ENCODE results near the gene SESN3. TPM values are rescaled to one million over a fixed set of nuclear protein-coding genes. Genes with fewer than 3 reads are reported as not detected.

The SESN3 gene
- total RNA-seq, 3 donors from 2014 or later (not counting 1 experiment from before 2014, with no cell fraction given) = 5.5 to 10.2 (median 7.6) TPM

- Mint-ChIP-seq H3K36me3 (no peaks in the 10 kb centered on the region), H3K4me3 (peak overlapping the region; percentile 26), H3K27me3 (ENCODE audit: low read depth in 2 of 2) (peaks cover 21 to 34% of the 10 kb centered on the region in 2 donors), H3K4me1 (peaks cover 24 to 37% of the 10 kb centered on the region in 2 donors), H3K27ac (peak overlapping the region in 1 of 2 donors; percentile 91), H3K9me3 (no peaks in the 10 kb centered on the region)
- Histone ChIP-seq H3K36me3 (ENCODE audit: control insufficient read depth, insufficient read depth, low read length) (no peaks in the 10 kb centered on the region), H3K9me3 (ENCODE audit: control insufficient read depth, insufficient read depth, low read length) (no peaks in the 10 kb centered on the region), H3K27me3 (ENCODE audit: control insufficient read depth, insufficient read depth, low read length) (no peaks in the 10 kb centered on the region), H3K4me3 (ENCODE audit: low read length) (no peak overlapping the region), H3K27ac (ENCODE audit: low read length) (no peak overlapping the region), H3K4me1 (ENCODE audit: control insufficient read depth, insufficient read depth, low read length) (peaks cover 37% of the 10 kb centered on the region)
- ATAC-seq = no peak
- WGBS (ENCODE audit: insufficient coverage) = 61% methylated on average over 2 of the region's 2 CpGs
- TF ChIP-seq CTCF (IDR thresholded peaks at IDR 0.05) = no peak
- intact Hi-C loops (cut with micrococcal nuclease) = no loop called here
- no peak for DNase-seq
These were observed 82.1 kb downstream of the SESN3 start for GRCh38 chr11:95148938-95149337.

- intact Hi-C loops (cut with micrococcal nuclease) = no loop called here
- H3K9me3 ChIP-seq (ENCODE audit: control insufficient read depth, insufficient read depth, low read length) = no peaks in the 10 kb centered on the region
- H3K4me3 Mint-ChIP-seq = no peak overlapping the region
These were observed 82.6 kb downstream of the SESN3 start for GRCh38 chr11:95148406-95148805.

GRCh38 chr11:95147364-95147905, 83.6 kb downstream of the SESN3 start:
- Histone ChIP-seq H3K36me3 (ENCODE audit: control insufficient read depth, insufficient read depth, low read length) (no peaks in the 10 kb centered on the region), H3K27me3 (ENCODE audit: control insufficient read depth, insufficient read depth, low read length) (no peaks in the 10 kb centered on the region), H3K9me3 (ENCODE audit: control insufficient read depth, insufficient read depth, low read length) (no peaks in the 10 kb centered on the region), H3K4me3 (ENCODE audit: low read length) (no peak overlapping the region), H3K27ac (ENCODE audit: low read length) (no peak overlapping the region), H3K4me1 (ENCODE audit: control insufficient read depth, insufficient read depth, low read length) (peaks cover 24% of the 10 kb centered on the region)
- no peak overlapping the region for H3K4me3 Mint-ChIP-seq
- H3K27me3 Mint-ChIP-seq (ENCODE audit: low read depth in 2 of 2) = peaks cover 27 to 42% of the 10 kb centered on the region in 2 donors
- 11% methylated on average over 2 of the region's 4 CpGs for WGBS (ENCODE audit: insufficient coverage)
- no peak for DNase-seq
- no peak for TF ChIP-seq CTCF (IDR thresholded peaks at IDR 0.05)
- intact Hi-C loops (cut with micrococcal nuclease) = no loop called here
- no peak for ATAC-seq
- H3K36me3 Mint-ChIP-seq = no peaks in the 10 kb centered on the region
- H3K9me3 Mint-ChIP-seq = no peaks in the 10 kb centered on the region
- no peak overlapping the region for H3K27ac Mint-ChIP-seq
- H3K4me1 Mint-ChIP-seq = peaks cover 9 to 22% of the 10 kb centered on the region in 2 donors

More at GRCh38 chr11:95148406-95148805, 82.6 kb downstream of the SESN3 start:
- H3K27ac ChIP-seq (ENCODE audit: low read length) = no peak overlapping the region
- H3K4me1 ChIP-seq (ENCODE audit: control insufficient read depth, insufficient read depth, low read length) = peaks cover 31% of the 10 kb centered on the region
- Mint-ChIP-seq H3K36me3 (no peaks in the 10 kb centered on the region), H3K9me3 (no peaks in the 10 kb centered on the region), H3K4me1 (peaks cover 18 to 31% of the 10 kb centered on the region in 2 donors), H3K27ac (no peak overlapping the region), H3K27me3 (ENCODE audit: low read depth in 2 of 2) (peaks cover 22 to 37% of the 10 kb centered on the region in 2 donors)
- H3K27me3 ChIP-seq (ENCODE audit: control insufficient read depth, insufficient read depth, low read length) = no peaks in the 10 kb centered on the region
- no peak for TF ChIP-seq CTCF (IDR thresholded peaks at IDR 0.05)
- no peaks in the 10 kb centered on the region for H3K36me3 ChIP-seq (ENCODE audit: control insufficient read depth, insufficient read depth, low read length)
- H3K4me3 ChIP-seq (ENCODE audit: low read length) = no peak overlapping the region
- no peak for ATAC-seq
- no peak for DNase-seq
